Cerebellar cortex (tissue), 1 donor: ENCODE measurements around the gene C1QTNF2.
A peak's percentile ranks its signal among the peaks of the same experiment; 100 is the strongest.
"Not testable (repeated sequence)": the region's sequence is repeated elsewhere in the genome, so short reads cannot be mapped to it uniquely, and the experiment has no call there.

ENCODE experiments used
- DNase-seq: peaks from one replicate; pipeline ENCODE4 v3.0.0-alpha.2; 2015; ENCODE audit warnings: low spot score

The C1QTNF2 gene

GRCh38 chr5:160342413-160342941, 27.9 kb downstream of the C1QTNF2 start:
- peak; percentile 89 for DNase-seq

GRCh38 chr5:160341309-160341870, 29.0 kb downstream of the C1QTNF2 start:
- no peak for DNase-seq

- not testable (repeated sequence) for DNase-seq
These were observed 29.9 kb downstream of the C1QTNF2 start for GRCh38 chr5:160340513-160340912.

GRCh38 chr5:160339406-160340130, 30.9 kb downstream of the C1QTNF2 start:
- peak; percentile 94 for DNase-seq

- DNase-seq = not testable (repeated sequence)
These were observed 35.7 kb downstream of the C1QTNF2 start for GRCh38 chr5:160334716-160335115.

GRCh38 chr5:160333721-160334120, 36.7 kb downstream of the C1QTNF2 start:
- no peak for DNase-seq

- no peak for DNase-seq
These were observed 40.2 kb downstream of the C1QTNF2 start for GRCh38 chr5:160330212-160330611.

GRCh38 chr5:160327818-160328217, 42.6 kb downstream of the C1QTNF2 start:
- no peak for DNase-seq

- no peak for DNase-seq
These were observed 43.4 kb downstream of the C1QTNF2 start for GRCh38 chr5:160326981-160327380.

- DNase-seq = no peak
These were observed 44.7 kb downstream of the C1QTNF2 start for GRCh38 chr5:160325716-160326115.

GRCh38 chr5:160324886-160325285, 45.5 kb downstream of the C1QTNF2 start:
- DNase-seq = no peak

GRCh38 chr5:160318409-160318808, 52.0 kb downstream of the C1QTNF2 start:
- no peak for DNase-seq

- no peak for DNase-seq
These were observed 53.0 kb downstream of the C1QTNF2 start for GRCh38 chr5:160317434-160317833.

GRCh38 chr5:160315968-160316367, 54.5 kb downstream of the C1QTNF2 start:
- no peak for DNase-seq

GRCh38 chr5:160312960-160313727, 57.3 kb downstream of the C1QTNF2 start:
- DNase-seq = no peak

GRCh38 chr5:160312134-160312959, 58.1 kb downstream of the C1QTNF2 start, which contains the start of gene CCNJL:
CCNJL (minus strand) TSS chr5:160312564; CDS start chr5:160311923, 641 bp downstream.
- peak; percentile 73 for DNase-seq

GRCh38 chr5:160311491-160312133, 58.8 kb downstream of the C1QTNF2 start:
- no peak for DNase-seq

- peak; percentile 74 for DNase-seq
These were observed 59.7 kb downstream of the C1QTNF2 start for GRCh38 chr5:160310552-160311295.

- DNase-seq = peak; percentile 93
These were observed 60.3 kb downstream of the C1QTNF2 start for GRCh38 chr5:160310140-160310539.

- DNase-seq = no peak
These were observed 63.7 kb downstream of the C1QTNF2 start for GRCh38 chr5:160306696-160307095.
